ENCODE results near the gene MRPL24.

MRPL24 gene

DNA sequence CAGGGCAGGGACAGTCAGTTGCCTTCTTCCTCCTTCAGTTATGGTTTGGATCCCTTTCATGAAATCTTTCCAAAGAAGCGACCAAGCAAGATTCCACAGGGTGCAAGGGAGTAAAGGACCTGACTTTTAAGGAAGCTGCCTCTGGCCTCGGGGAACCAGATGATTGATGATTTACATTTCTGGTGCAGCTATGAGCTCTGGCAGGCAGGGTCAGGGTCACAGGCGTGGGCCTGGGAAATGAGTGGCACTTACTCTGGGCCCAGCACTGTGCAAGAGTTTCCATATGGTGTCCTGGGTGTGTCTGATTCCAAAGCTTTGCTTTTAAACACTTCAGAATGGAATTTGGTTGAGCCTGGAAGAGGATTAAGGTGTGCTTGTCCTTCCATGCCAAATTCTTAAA, 28.3 kb downstream of the MRPL24 start:
- Histone ChIP-seq H3K4me3 (ENCODE audit: insufficient read depth, low read length, poor library complexity, severe bottlenecking) (no peak overlapping the region), H3K79me2 (ENCODE audit: insufficient read depth, low read length) (no peaks in the 10 kb centered on the region), H2AFZ (ENCODE audit: low read depth, low read length, severe bottlenecking) (no peak overlapping the region), H3K9me2 (replicated peaks; ENCODE audit: insufficient read depth, low read length) (no peaks in the 10 kb centered on the region), H3K4me2 (ENCODE audit: low read depth, low read length, poor library complexity, severe bottlenecking) (no peak overlapping the region), H3F3A (ENCODE audit: insufficient read depth) (0 out of 2 replicates have a peak, but pooled peaks cover 5% of the 10 kb centered on the region), H3K36me3 (ENCODE audit: low read length) (no peaks in the 10 kb centered on the region), H3K27me3 (ENCODE audit: low read length) (no peaks in the 10 kb centered on the region), H3K9ac (ENCODE audit: low read length) (no peak overlapping the region), H3K27ac (ENCODE audit: low read depth, low read length) (no peak overlapping the region), H4K20me1 (ENCODE audit: low read depth, low read length) (no peaks in the 10 kb centered on the region; the same call in 1 of the 2 replicates), H3K9me3 (ENCODE audit: insufficient read depth, low read length) (no peaks in the 10 kb centered on the region)
- TF ChIP-seq CTCF (IDR thresholded peaks at IDR 0.05; ENCODE audit: insufficient read depth, low read length, poor library complexity, severe bottlenecking) (no peak), EZH2phosphoT487 (conservative IDR thresholded peaks at IDR 0.05; ENCODE audit: low read length) (no peak)

DNA sequence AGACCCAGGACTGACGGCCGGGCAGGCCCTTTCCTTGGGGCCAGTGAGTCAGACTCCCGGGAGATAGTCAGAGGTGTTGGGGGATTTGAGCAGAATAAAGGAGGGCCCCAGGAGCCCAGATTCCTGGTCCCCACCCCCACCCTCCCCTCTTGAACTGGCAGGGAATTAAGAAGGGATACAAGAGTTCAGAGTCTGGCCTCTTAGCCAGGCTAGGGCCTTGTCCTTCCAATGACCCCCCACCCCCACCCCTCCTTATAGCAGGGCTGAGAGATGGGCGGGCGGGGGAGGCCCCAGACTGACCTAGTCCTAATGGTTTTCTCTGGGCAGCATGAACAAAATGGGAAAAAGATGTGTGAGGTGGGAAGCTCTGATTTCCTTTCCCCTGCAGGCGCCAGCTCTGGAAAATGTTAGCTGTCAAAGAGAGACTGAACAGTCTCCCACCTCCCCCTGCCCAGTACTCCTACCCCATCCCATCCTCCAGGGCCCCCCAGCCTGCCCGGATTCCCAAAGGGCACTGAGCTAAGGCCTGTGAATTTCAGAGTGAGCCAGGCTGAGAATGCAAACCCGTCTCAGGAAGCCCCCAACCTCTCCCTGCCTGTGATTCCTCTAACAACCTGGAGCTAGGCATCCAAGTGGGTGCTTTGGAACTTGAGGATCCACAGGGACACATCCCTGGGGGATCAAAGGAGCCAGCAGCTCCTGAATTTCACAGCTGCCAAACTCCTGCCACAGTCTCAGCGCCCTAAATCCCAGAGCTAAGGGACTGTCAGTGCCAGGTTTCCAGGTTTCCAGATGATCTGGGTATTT, 29.7 kb downstream of the MRPL24 start:
- Histone ChIP-seq H3K4me3 (ENCODE audit: insufficient read depth, low read length, poor library complexity, severe bottlenecking) (no peak overlapping the region), H3K27me3 (ENCODE audit: low read length) (no peaks in the 10 kb centered on the region), H3K27ac (ENCODE audit: low read depth, low read length) (no peak overlapping the region)

DNA sequence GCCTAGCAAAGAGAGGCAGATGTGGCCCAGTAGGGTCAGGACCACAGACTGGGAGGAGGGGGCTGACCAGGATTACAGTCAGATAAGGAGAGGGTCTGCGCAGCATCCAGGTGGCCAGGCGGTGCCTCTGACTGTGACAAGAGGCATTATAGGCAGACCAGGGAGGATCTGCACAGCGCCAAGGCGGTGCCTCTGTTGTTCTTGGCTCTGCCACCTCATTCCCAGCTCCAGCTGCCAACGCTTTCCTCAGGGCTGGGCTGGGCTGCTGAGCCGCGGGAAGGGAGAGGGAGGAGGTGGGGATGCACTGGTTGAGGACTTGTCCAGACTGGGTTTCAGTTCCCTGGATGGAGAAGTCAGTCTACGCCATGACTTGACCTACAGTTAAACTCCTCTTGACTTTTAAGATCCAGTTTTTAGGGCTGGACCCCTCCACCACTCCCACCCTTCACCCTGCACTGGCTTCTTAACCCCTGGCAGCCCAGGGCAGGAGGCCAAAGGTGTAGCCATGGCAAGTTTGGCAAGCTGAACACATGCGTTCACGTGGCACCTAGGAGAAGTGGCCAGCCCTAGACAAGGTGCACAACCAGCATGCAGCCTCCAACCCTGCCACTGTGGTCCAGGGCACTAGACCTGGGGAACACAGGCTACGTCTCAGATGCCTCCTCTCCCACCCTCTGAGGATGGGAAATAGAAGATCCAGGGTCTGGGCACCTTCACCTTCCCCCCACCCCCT, 31.0 kb downstream of the MRPL24 start:
- Histone ChIP-seq H3K36me3 (ENCODE audit: low read length) (no peaks in the 10 kb centered on the region), H3K4me2 (ENCODE audit: low read depth, low read length, poor library complexity, severe bottlenecking) (no peak overlapping the region), H3K27me3 (ENCODE audit: low read length) (no peaks in the 10 kb centered on the region), H3K79me2 (ENCODE audit: insufficient read depth, low read length) (no peaks in the 10 kb centered on the region), H3K27ac (ENCODE audit: low read depth, low read length) (no peak overlapping the region), H3K4me3 (ENCODE audit: insufficient read depth, low read length, poor library complexity, severe bottlenecking) (no peak overlapping the region), H3F3A (ENCODE audit: insufficient read depth) (no peaks in the 10 kb centered on the region), H2AFZ (ENCODE audit: low read depth, low read length, severe bottlenecking) (no peak overlapping the region), H3K9me2 (replicated peaks; ENCODE audit: insufficient read depth, low read length) (no peaks in the 10 kb centered on the region), H3K9ac (ENCODE audit: low read length) (no peak overlapping the region), H3K9me3 (ENCODE audit: insufficient read depth, low read length) (no peaks in the 10 kb centered on the region), H4K20me1 (ENCODE audit: low read depth, low read length) (no peaks in the 10 kb centered on the region)
- TF ChIP-seq CTCF (IDR thresholded peaks at IDR 0.05; ENCODE audit: insufficient read depth, low read length, poor library complexity, severe bottlenecking) (no peak), EZH2phosphoT487 (conservative IDR thresholded peaks at IDR 0.05; ENCODE audit: low read length) (no peak)

More for the DNA sequence above, 29.7 kb downstream of the MRPL24 start:
- H4K20me1 ChIP-seq (ENCODE audit: low read depth, low read length) = no peaks in the 10 kb centered on the region; the same call in 1 of the 2 replicates
- no peaks in the 10 kb centered on the region for H3K36me3 ChIP-seq (ENCODE audit: low read length)
- H3K9ac ChIP-seq (ENCODE audit: low read length) = no peak overlapping the region
- H3K9me3 ChIP-seq (ENCODE audit: insufficient read depth, low read length) = no peaks in the 10 kb centered on the region
- H3K79me2 ChIP-seq (ENCODE audit: insufficient read depth, low read length) = no peaks in the 10 kb centered on the region
- no peak for TF ChIP-seq EZH2phosphoT487 (conservative IDR thresholded peaks at IDR 0.05; ENCODE audit: low read length)
- no peak for TF ChIP-seq CTCF (IDR thresholded peaks at IDR 0.05; ENCODE audit: insufficient read depth, low read length, poor library complexity, severe bottlenecking)
- no peak overlapping the region for H2AFZ ChIP-seq (ENCODE audit: low read depth, low read length, severe bottlenecking)
- H3F3A ChIP-seq (ENCODE audit: insufficient read depth) = 0 out of 2 replicates have a peak, but pooled peaks cover 3% of the 10 kb centered on the region
- H3K9me2 ChIP-seq (replicated peaks; ENCODE audit: insufficient read depth, low read length) = no peaks in the 10 kb centered on the region
- H3K4me2 ChIP-seq (ENCODE audit: low read depth, low read length, poor library complexity, severe bottlenecking) = no peak overlapping the region
